Activated CD4-positive, alpha-beta T cell treated with anti-CD3 and anti-CD28 coated beads, Interleukin-2, amount 50 U/mL, for 24 hours (primary cell): ENCODE results near the gene FAM187B.

Experiments used
- DNase-seq, 2 donors: peaks; one replicate each; pipeline ENCODE4 v3.0.0-alpha.2; 2020; ENCODE audit warnings: low read depth in 1 of 2, low spot score in 1 of 2

FAM187B gene

DNA sequence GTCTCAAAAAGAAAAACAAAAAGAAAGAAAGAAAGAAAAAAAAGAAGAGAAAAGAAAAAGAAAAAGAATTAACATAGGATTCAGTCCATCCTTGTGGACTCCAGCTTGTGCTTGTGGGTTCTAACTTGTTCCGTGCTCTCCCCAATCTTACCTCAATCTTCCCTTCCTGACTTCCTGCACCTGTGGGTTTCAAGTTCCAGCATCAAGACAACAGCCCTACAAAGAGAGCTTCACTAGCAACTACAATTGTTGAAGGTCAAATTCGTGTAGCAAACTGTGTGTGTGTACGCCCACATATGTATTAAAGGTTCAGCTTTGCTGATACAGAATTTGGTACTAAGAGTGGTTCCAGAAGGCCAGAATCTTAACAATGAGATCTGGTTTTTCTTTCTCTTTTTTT is 48.7 kb downstream of the FAM187B start:
- no peak for DNase-seq

DNA sequence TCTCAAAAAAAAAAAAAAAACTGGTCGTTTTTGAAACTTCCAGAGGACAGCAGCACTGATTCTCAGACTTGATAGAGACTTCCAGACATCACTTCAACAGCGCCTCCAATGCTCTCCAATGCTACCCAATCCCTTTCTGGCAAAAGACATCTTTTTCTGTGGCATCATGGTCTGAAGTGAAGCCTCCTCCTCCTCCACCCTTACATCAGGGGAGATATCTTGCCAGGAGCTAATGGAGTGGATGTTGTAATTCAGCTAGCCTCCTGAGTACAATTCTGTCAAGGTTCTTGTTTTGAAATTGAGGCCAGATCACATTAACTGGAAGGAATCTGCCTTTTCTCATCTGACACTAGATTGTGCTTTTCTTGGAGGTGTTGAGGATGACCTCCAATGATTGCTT is 49.8 kb downstream of the FAM187B start:
- DNase-seq: no peak

DNA sequence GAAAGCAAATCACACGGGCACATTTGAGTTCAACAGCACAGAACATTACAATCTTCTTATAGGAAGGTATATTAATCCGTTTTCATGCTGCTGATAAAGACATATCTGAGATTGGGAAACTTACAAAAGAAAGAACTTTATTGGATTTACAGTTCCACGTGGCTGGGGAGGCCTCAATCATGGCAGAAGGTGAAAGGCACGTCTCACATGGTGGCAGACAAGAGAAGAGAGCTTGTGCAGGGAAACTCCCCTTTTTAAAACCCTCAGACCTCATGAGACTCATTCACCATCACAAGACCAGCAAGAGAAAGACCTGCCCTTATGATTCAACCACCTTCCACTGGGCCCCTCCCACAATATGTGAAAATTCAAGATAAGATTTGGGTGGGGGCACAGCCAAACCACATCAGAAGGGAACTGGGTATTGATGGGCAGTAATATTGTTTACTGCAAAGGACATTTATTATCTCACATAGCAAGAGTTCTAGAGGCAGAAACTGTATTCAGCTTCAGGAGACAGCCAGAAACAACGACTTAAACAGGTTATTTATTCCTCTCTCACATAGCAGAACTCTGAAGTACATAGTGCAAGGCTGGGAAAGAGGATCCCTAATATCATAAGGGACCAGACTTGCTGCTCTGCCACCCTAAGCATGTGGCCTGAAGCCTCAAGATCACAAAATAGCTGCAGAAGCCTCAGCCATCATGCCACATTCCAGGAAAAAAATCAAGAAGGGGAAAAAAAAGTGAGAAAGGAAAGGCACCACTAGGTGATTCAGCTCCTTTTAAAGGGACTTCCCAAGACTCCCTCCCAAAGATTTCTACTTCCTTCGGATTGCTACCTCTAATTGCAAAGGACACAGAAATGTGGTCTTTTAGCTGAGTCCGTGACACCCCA is 50.9 kb downstream of the FAM187B start:
- DNase-seq: no peak

DNA sequence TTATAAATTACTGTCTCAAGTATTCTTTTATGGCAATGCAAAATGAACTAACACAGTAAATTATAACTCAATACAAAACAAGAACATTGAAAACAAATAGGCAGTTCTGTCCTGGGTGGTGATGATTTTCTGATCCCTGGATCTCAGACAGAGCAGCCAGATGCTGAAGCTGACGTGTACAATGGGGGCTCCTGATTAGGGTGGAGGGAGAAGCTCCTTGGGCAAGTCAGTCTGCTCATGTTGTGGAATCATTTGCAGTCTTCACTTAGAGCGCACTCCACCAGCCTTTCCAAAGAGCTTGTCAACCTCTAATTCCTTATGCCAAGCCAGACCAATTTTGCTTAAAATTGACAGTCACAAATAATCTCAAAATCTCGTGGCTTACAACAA is 52.4 kb downstream of the FAM187B start:
- DNase-seq: no peak
